HEK293T (cell line): ENCODE data around the gene VPS29.

ENCODE experiments used
- CTCF ChIA-PET: fragments of 350-600 bp; formaldehyde crosslinking; extraction: SDS; loops from one replicate; lab custom pipeline; 2021; ENCODE audit warnings: antibody characterized with exemption, inconsistent platforms; lab: Yijun Ruan, JAX
- POLR2A ChIA-PET: fragments of 350-600 bp; formaldehyde crosslinking; extraction: SDS; loops from one replicate; lab custom pipeline; 2020; ENCODE audit warnings: antibody characterized with exemption, inconsistent platforms; lab: Yijun Ruan, JAX
- DNase-seq: peaks from one replicate; pipeline ENCODE4 v3.0.0; 2012; ENCODE audit warnings: mixed read lengths; ENCODE audit errors: extremely low spot score
- ARNT ChIP-seq: fragments of 450-650 bp; IDR thresholded peaks from 2 replicates; pipeline ENCODE4 v1.6.1; 2017; ENCODE audit warnings: mild to moderate bottlenecking
- BHLHE40 ChIP-seq: fragments of 450-650 bp; IDR thresholded peaks from 2 replicates; pipeline ENCODE4 v1.6.1; 2016; ENCODE audit warnings: mild to moderate bottlenecking, moderate library complexity, borderline replicate concordance
- CTBP1 ChIP-seq: fragments of 450-650 bp; IDR thresholded peaks from 2 replicates; pipeline ENCODE4 v1.6.1; 2016; ENCODE audit warnings: borderline replicate concordance
- ELF4 ChIP-seq: fragments of 450-650 bp; IDR thresholded peaks from 2 replicates; pipeline ENCODE4 v1.6.1; 2017; ENCODE audit warnings: antibody characterized with exemption
- FOXA1 ChIP-seq: fragments of 450-650 bp; IDR thresholded peaks from 2 replicates; pipeline ENCODE4 v1.6.1; 2016; ENCODE audit warnings: mild to moderate bottlenecking
- FOXK2 ChIP-seq: fragments of 450-650 bp; IDR thresholded peaks from 2 replicates; pipeline ENCODE4 v1.6.1; 2016; ENCODE audit warnings: mild to moderate bottlenecking
- FOXM1 ChIP-seq: fragments of 450-650 bp; IDR thresholded peaks from 2 replicates; pipeline ENCODE4 v1.6.1; 2017; ENCODE audit warnings: mild to moderate bottlenecking, borderline replicate concordance
- HDGF ChIP-seq: fragments of 450-650 bp; IDR thresholded peaks from 2 replicates; pipeline ENCODE4 v1.6.1; 2017; ENCODE audit warnings: antibody characterized with exemption, borderline replicate concordance
- L3MBTL2 ChIP-seq: fragments of 450-650 bp; conservative IDR thresholded peaks from 2 replicates; pipeline ENCODE4 v1.6.1; 2016; ENCODE audit warnings: mild to moderate bottlenecking
- LEF1 ChIP-seq: fragments of 450-650 bp; IDR thresholded peaks from 2 replicates; pipeline ENCODE4 v1.6.1; 2017; ENCODE audit warnings: mild to moderate bottlenecking, borderline replicate concordance
- NFRKB ChIP-seq: fragments of 450-650 bp; IDR thresholded peaks from 2 replicates; pipeline ENCODE4 v1.6.1; 2016; ENCODE audit warnings: mild to moderate bottlenecking, moderate library complexity
- PKNOX1 ChIP-seq: fragments of 450-650 bp; IDR thresholded peaks from 2 replicates; pipeline ENCODE4 v1.6.1; 2016
- SP1 ChIP-seq: fragments of 450-650 bp; IDR thresholded peaks from 2 replicates; pipeline ENCODE4 v1.6.1; 2017
- SUZ12 ChIP-seq: fragments of 450-650 bp; IDR thresholded peaks from 2 replicates; pipeline ENCODE4 v1.6.1; 2016; ENCODE audit warnings: mild to moderate bottlenecking
- TARDBP ChIP-seq: fragments of 450-650 bp; IDR thresholded peaks from 2 replicates; pipeline ENCODE4 v1.6.1; 2016
- ZNF384 ChIP-seq: fragments of 450-650 bp; IDR thresholded peaks from 2 replicates; pipeline ENCODE4 v1.6.1; 2016

Gene VPS29

GRCh38 chr12:110501752-110502738 is at the start of gene VPS29, which contains the start of gene RAD9B:
TSS of gene VPS29 (minus strand) at chr12:110502111. CDS start at chr12:110502051, 60 bp downstream.
TSS of gene RAD9B (plus strand) at chr12:110502331. CDS start at chr12:110502338, 7 bp downstream.
- CTCF ChIA-PET = no interaction called here
- TF ChIP-seq ARNT (no peak), FOXK2 (no peak), SUZ12 (no peak), BHLHE40 (no peak), FOXA1 (no peak), TARDBP (no peak), NFRKB (no peak), PKNOX1 (peak; percentile 16; the same call in 1 of the 2 replicates), LEF1 (no peak), CTBP1 (no peak), ZNF384 (no peak), HDGF (no peak), FOXM1 (0 out of 2 replicates have a peak, but pooled peaks have one; percentile 23), ELF4 (peak; percentile 41; the same call in 1 of the 2 replicates), SP1 (no peak), L3MBTL2 (peak; percentile 100)
- POLR2A ChIA-PET = interaction anchor here (1.0 to 3.1 kb wide), 4 partner anchors 11 to 93 kb away, joined by 3 to 28 read pairs (median 4); partner anchors contain the start of genes FAM216A and GPN3
- peak; percentile 91 for DNase-seq

- TF ChIP-seq PKNOX1 (no peak), L3MBTL2 (no peak), SUZ12 (no peak), HDGF (no peak), ARNT (no peak), TARDBP (no peak), CTBP1 (no peak), SP1 (no peak), ELF4 (no peak), FOXM1 (no peak), NFRKB (no peak), FOXK2 (no peak), FOXA1 (no peak), ZNF384 (no peak), LEF1 (no peak), BHLHE40 (no peak)
- ChIA-PET POLR2A (no interaction called here), CTCF (interaction anchor here (1.8 kb wide), 1 partner anchor 50 kb away, joined by 19 read pairs; no protein-coding TSS in a partner anchor)
- DNase-seq = no peak
These were observed 49.1 kb upstream of the VPS29 start for GRCh38 chr12:110550981-110551380.

- DNase-seq = no peak
- POLR2A ChIA-PET = interaction anchor here (0.8 to 0.9 kb wide), 2 partner anchors 30 to 81 kb away, joined by 3 read pairs; partner anchors contain the start of genes FAM216A and GPN3
- no peak for TF ChIP-seq TARDBP
- TF ChIP-seq ARNT = no peak
- no peak for TF ChIP-seq BHLHE40
- TF ChIP-seq ELF4 = no peak
- TF ChIP-seq LEF1 = no peak
- no peak for TF ChIP-seq L3MBTL2
- no peak for TF ChIP-seq FOXA1
- no peak for TF ChIP-seq SP1
- TF ChIP-seq SUZ12 = no peak
- CTCF ChIA-PET = interaction anchor here (0.8 kb wide), 1 partner anchor 52 kb away, joined by 3 read pairs; no protein-coding TSS in a partner anchor
These were observed 47.8 kb upstream of the VPS29 start for GRCh38 chr12:110549716-110550115.

- no peak for TF ChIP-seq SP1
- no peak for TF ChIP-seq FOXK2
- TF ChIP-seq SUZ12 = no peak
- TF ChIP-seq ELF4 = no peak
- no peak for TF ChIP-seq L3MBTL2
- no peak for TF ChIP-seq PKNOX1
- no peak for TF ChIP-seq BHLHE40
- TF ChIP-seq CTBP1 = no peak
- no peak for TF ChIP-seq ARNT
- TF ChIP-seq FOXA1 = no peak
- no peak for TF ChIP-seq ZNF384
- no peak for TF ChIP-seq FOXM1
- POLR2A ChIA-PET = interaction anchor here (0.8 to 1.3 kb wide), 3 partner anchors 31 to 80 kb away, joined by 3 read pairs; partner anchors contain the start of genes FAM216A, GPN3 and TCTN1
- CTCF ChIA-PET = interaction anchor here (0.8 kb wide), 2 partner anchors 52 to 53 kb away, joined by 3 to 4 read pairs; no protein-coding TSS in a partner anchor
These were observed 46.8 kb upstream of the VPS29 start for GRCh38 chr12:110548678-110549077.

GRCh38 chr12:110547090-110547489 is 45.2 kb upstream of the VPS29 start:
- TF ChIP-seq BHLHE40 (no peak), PKNOX1 (no peak), FOXK2 (no peak), ZNF384 (no peak), LEF1 (no peak), ELF4 (no peak), HDGF (no peak), FOXA1 (no peak), NFRKB (no peak), L3MBTL2 (no peak), CTBP1 (no peak), TARDBP (no peak), FOXM1 (no peak), SP1 (no peak), ARNT (no peak), SUZ12 (no peak)
- ChIA-PET CTCF (no interaction called here), POLR2A (interaction anchor here (0.9 kb wide), 1 partner anchor 78 kb away, joined by 3 read pairs; the partner anchor contains the start of gene FAM216A)
- no peak for DNase-seq

More at GRCh38 chr12:110548678-110549077, 46.8 kb upstream of the VPS29 start:
- DNase-seq = no peak
